ENCODE data around the gene ZNF12.

The ZNF12 gene

GRCh38 chr7:6656413-6656812 lies 50.3 kb downstream of the ZNF12 start:
- TF ChIP-seq SPI1 (IDR thresholded peaks at IDR 0.05; ENCODE audit: borderline replicate concordance, low read depth) (no peak), GABPA (IDR thresholded peaks at IDR 0.05; ENCODE audit: low read depth) (no peak), POLR2AphosphoS5 (IDR thresholded peaks at IDR 0.05; ENCODE audit: low read depth) (no peak), CTCF (IDR thresholded peaks at IDR 0.05; ENCODE audit: insufficient read depth, low read length) (no peak), REST (IDR thresholded peaks at IDR 0.05; ENCODE audit: insufficient replicate concordance, low read depth) (no peak)
- H3K27me3 ChIP-seq (ENCODE audit: insufficient read depth, poor library complexity, severe bottlenecking), result no peaks in the 10 kb centered on the region
- no peak overlapping the region for H3K27ac ChIP-seq (replicated peaks)
- no peak overlapping the region for H3K4me3 ChIP-seq (replicated peaks; ENCODE audit: insufficient read depth, low read length)
- DNase-seq (ENCODE audit: low read depth in 1 of 2, low spot score in 1 of 2), result no peak

- DNase-seq (ENCODE audit: low read depth in 1 of 2, low spot score in 1 of 2), result no peak
- TF ChIP-seq REST (IDR thresholded peaks at IDR 0.05; ENCODE audit: insufficient replicate concordance, low read depth) (no peak), CTCF (IDR thresholded peaks at IDR 0.05; ENCODE audit: insufficient read depth, low read length) (no peak)
- Histone ChIP-seq H3K27ac (replicated peaks) (no peak overlapping the region), H3K4me3 (replicated peaks; ENCODE audit: insufficient read depth, low read length) (no peak overlapping the region), H3K27me3 (ENCODE audit: insufficient read depth, poor library complexity, severe bottlenecking) (no peaks in the 10 kb centered on the region)
Observed at GRCh38 chr7:6655636-6656385, 50.9 kb downstream of the ZNF12 start.

GRCh38 chr7:6654842-6655610 lies 51.7 kb downstream of the ZNF12 start:
- H3K4me3 ChIP-seq (replicated peaks; ENCODE audit: insufficient read depth, low read length), result no peak overlapping the region
- H3K27ac ChIP-seq (replicated peaks), result no peak overlapping the region
- TF ChIP-seq REST (IDR thresholded peaks at IDR 0.05; ENCODE audit: insufficient replicate concordance, low read depth), result no peak
- TF ChIP-seq CTCF (IDR thresholded peaks at IDR 0.05; ENCODE audit: insufficient read depth, low read length), result no peak
- no peak for TF ChIP-seq POLR2AphosphoS5 (IDR thresholded peaks at IDR 0.05; ENCODE audit: low read depth)
- TF ChIP-seq SPI1 (IDR thresholded peaks at IDR 0.05; ENCODE audit: borderline replicate concordance, low read depth), result no peak
- no peak for TF ChIP-seq GABPA (IDR thresholded peaks at IDR 0.05; ENCODE audit: low read depth)
- no peaks in the 10 kb centered on the region for H3K27me3 ChIP-seq (ENCODE audit: insufficient read depth, poor library complexity, severe bottlenecking)
- DNase-seq (ENCODE audit: low read depth in 1 of 2, low spot score in 1 of 2), result no peak

All from HL-60 (cell line).